Natural killer cell (primary cell): ENCODE data around the gene GREM2. TPM values are rescaled to one million over a fixed set of nuclear protein-coding genes. Genes with fewer than 3 reads are reported as not detected.

Experiments
- ATAC-seq, 3 donors: fragments of 150-1000 bp in 2 of 3; fragments of 200-7000 bp in 1 of 3; cut with Tn5 transposase; 1 replicate in 1 of 3; 2 replicates in 2 of 3; pipeline ENCODE4 v1.10.0; 2021; ENCODE audit warnings: mild to moderate bottlenecking in 2 of 3, moderate library complexity in 2 of 3
- DNase-seq, 2 donors: peaks; one replicate each; pipeline versions ENCODE4 v3.0.0 to v3.0.0-alpha.2; 2013 to 2021; ENCODE audit warnings: mixed read lengths in 1 of 2
- H3K27ac ChIP-seq: one replicate; pipeline ENCODE4 v1.5.1; 2013; ENCODE audit warnings: mild to moderate bottlenecking, low read length
- H3K27me3 ChIP-seq: one replicate; pipeline ENCODE4 v1.6.1; 2013; ENCODE audit warnings: low read length; ENCODE audit not compliant: control insufficient read depth, insufficient read depth
- H3K36me3 ChIP-seq: one replicate; pipeline ENCODE4 v1.6.1; 2013; ENCODE audit warnings: low read length; ENCODE audit not compliant: control insufficient read depth, insufficient read depth
- H3K4me1 ChIP-seq: one replicate; pipeline ENCODE4 v1.6.1; 2013; ENCODE audit warnings: low read length; ENCODE audit not compliant: control insufficient read depth, insufficient read depth
- H3K4me3 ChIP-seq: one replicate; pipeline ENCODE4 v1.5.1; 2013; ENCODE audit warnings: low read length
- H3K9me3 ChIP-seq: one replicate; pipeline ENCODE4 v1.6.1; 2013; ENCODE audit warnings: low read length; ENCODE audit not compliant: control insufficient read depth, insufficient read depth
- H3K27ac Mint-ChIP-seq, 2 donors: one replicate each; pipeline ENCODE4 v1.8.0; 2022; ENCODE audit warnings: mild to moderate bottlenecking in 2 of 2, mixed read lengths in 2 of 2, moderate library complexity in 1 of 2
- H3K27me3 Mint-ChIP-seq, 2 donors: one replicate each; pipeline ENCODE4 v1.8.0; 2022; ENCODE audit warnings: low read depth in 2 of 2, mixed read lengths in 2 of 2
- H3K36me3 Mint-ChIP-seq: one replicate; pipeline ENCODE4 v1.8.0; 2022; ENCODE audit warnings: mixed read lengths
- H3K4me1 Mint-ChIP-seq, 2 donors: one replicate each; pipeline ENCODE4 v1.8.0; 2022; ENCODE audit warnings: mixed read lengths in 2 of 2
- H3K4me3 Mint-ChIP-seq: one replicate; pipeline ENCODE4 v1.8.0; 2022; ENCODE audit warnings: mild to moderate bottlenecking, moderate library complexity, mixed read lengths
- H3K9me3 Mint-ChIP-seq, 2 donors: one replicate each; pipeline ENCODE4 v1.8.0; 2022; ENCODE audit warnings: mixed read lengths in 2 of 2
- WGBS: methylation state at CpG from one replicate; pipeline ENCODE4 v1.1.7; 2013; ENCODE audit warnings: missing lambda C conversion rate; ENCODE audit not compliant: insufficient coverage; 5-methylcytosine and 5-hydroxymethylcytosine counted together
- intact Hi-C: fragments of 100-400 bp; cut with micrococcal nuclease; formaldehyde crosslinking; loops from one replicate; pipeline ENCODE4 v1.14.2; 2022
- total RNA-seq, 4 donors: library from RNA; stranded (reverse); fragments of 120-200 nt in 1 of 4; gene quantifications; one replicate each; pipeline versions ENCODE4 v1.2.3 to v1.2.4, GENCODE V29; 2013 to 2022
- TF ChIP-seq, protein P1 (sequence below): fragments of 200-600 bp; IDR thresholded peaks from one replicate; pipeline ENCODE4 v1.8.0; 2022; ENCODE audit warnings: antibody characterized with exemption

Gene GREM2
- total RNA-seq, 3 donors from 2014 or later (not counting 1 experiment from before 2014, with no cell fraction given) = 0.08 to 0.34 TPM; not detected in 1

DNA sequence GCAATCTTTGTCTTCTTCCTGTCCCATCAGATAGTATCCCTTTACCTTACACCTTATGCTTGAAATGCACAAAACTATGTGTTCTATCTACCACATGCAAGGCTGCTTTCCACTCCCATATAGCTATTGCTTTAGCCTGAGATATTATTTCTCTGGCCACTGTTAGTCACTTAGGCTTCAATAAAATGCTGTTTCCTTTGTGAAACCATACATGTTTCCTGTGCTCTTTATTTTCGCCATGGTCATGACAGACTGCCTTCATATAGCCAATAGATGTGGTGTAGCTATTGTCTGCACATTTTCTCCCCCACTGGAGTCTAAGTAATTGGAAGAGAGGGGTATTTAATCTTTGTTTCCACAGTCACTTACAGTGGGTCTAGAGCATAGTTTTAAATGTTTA lies 108.4 kb downstream of the GREM2 start:
- Mint-ChIP-seq H3K27me3 (peaks cover 7 to 9% of the 10 kb centered on the region in 2 donors), H3K36me3 (no peaks in the 10 kb centered on the region), H3K4me3 (no peak overlapping the region), H3K27ac (no peak overlapping the region), H3K9me3 (no peaks in the 10 kb centered on the region), H3K4me1 (peaks cover 10 to 11% of the 10 kb centered on the region in 2 donors)
- TF ChIP-seq, protein P1, sequence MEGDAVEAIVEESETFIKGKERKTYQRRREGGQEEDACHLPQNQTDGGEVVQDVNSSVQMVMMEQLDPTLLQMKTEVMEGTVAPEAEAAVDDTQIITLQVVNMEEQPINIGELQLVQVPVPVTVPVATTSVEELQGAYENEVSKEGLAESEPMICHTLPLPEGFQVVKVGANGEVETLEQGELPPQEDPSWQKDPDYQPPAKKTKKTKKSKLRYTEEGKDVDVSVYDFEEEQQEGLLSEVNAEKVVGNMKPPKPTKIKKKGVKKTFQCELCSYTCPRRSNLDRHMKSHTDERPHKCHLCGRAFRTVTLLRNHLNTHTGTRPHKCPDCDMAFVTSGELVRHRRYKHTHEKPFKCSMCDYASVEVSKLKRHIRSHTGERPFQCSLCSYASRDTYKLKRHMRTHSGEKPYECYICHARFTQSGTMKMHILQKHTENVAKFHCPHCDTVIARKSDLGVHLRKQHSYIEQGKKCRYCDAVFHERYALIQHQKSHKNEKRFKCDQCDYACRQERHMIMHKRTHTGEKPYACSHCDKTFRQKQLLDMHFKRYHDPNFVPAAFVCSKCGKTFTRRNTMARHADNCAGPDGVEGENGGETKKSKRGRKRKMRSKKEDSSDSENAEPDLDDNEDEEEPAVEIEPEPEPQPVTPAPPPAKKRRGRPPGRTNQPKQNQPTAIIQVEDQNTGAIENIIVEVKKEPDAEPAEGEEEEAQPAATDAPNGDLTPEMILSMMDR = no peak
- Histone ChIP-seq H3K27me3 (no peaks in the 10 kb centered on the region), H3K36me3 (no peaks in the 10 kb centered on the region), H3K27ac (no peak overlapping the region), H3K4me1 (peaks cover 7% of the 10 kb centered on the region), H3K4me3 (no peak overlapping the region), H3K9me3 (no peaks in the 10 kb centered on the region)
- no peak for DNase-seq
- intact Hi-C loops = no loop called here
- peak; percentile 74 to 96 (median 79) for ATAC-seq
- WGBS = 0% methylated on average over 1 of the region's 1 CpG

DNA sequence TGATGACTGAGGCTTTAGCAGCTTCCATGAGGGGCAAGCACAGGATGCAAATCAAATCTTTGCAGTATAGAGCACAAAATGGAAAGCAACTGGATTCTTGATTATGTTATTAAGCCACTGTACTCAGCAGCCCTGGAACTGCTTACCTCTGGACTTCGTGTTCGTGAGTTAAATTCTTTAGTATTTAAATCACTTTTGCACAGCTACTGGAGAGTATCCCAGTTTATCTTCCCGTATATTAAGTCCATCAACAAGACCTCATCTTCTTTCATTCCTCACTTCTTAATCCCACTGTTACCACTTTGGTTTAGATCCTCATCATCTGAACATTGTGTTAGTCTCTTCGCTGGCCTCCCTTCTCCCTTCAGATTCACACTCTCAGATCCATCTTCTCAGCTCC lies 108.9 kb downstream of the GREM2 start:
- ATAC-seq (no peak), DNase-seq (no peak)
- intact Hi-C loops = no loop called here
- no peaks in the 10 kb centered on the region for H3K36me3 ChIP-seq
- H3K27me3 Mint-ChIP-seq = peaks cover 7% of the 10 kb centered on the region in 2 donors
- TF ChIP-seq, protein P1 = no peak
- no peaks in the 10 kb centered on the region for H3K27me3 ChIP-seq
- no peak overlapping the region for H3K4me3 ChIP-seq
- WGBS = 83% methylated on average over 4 of the region's 4 CpGs
- H3K4me1 Mint-ChIP-seq = peaks cover 10 to 14% of the 10 kb centered on the region in 2 donors
- no peak overlapping the region for H3K27ac ChIP-seq
- no peaks in the 10 kb centered on the region for H3K9me3 Mint-ChIP-seq
- peaks cover 7% of the 10 kb centered on the region for H3K4me1 ChIP-seq
- H3K4me3 Mint-ChIP-seq = no peak overlapping the region
- no peaks in the 10 kb centered on the region for H3K36me3 Mint-ChIP-seq
- H3K27ac Mint-ChIP-seq = no peak overlapping the region
- H3K9me3 ChIP-seq = no peaks in the 10 kb centered on the region

DNA sequence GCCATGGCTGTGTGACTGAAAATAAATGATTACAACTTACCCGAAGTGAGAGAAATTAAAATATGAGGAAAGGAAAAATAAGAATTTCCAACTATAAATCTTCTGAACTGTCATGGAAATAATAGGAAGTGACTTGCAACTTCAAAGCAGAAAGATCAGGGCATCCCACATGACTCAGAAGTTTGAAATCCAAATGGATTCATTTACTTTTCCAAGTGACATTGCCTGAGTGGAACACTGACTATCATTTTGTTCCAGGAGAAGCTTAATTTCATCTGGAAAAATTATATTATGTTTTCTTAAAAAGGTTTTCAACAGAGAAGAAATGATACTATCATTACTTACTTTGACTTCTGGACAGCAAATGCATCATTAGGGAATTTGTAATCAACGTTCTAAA lies 110.8 kb downstream of the GREM2 start:
- no peaks in the 10 kb centered on the region for H3K36me3 Mint-ChIP-seq
- ATAC-seq (no peak), DNase-seq (no peak)
- TF ChIP-seq, protein P1 = no peak
- 83% methylated on average over 1 of the region's 2 CpGs for WGBS
- H3K27ac ChIP-seq = no peak overlapping the region
- H3K27ac Mint-ChIP-seq = no peak overlapping the region
- H3K4me3 Mint-ChIP-seq = no peak overlapping the region
- no peaks in the 10 kb centered on the region for H3K9me3 Mint-ChIP-seq
- H3K36me3 ChIP-seq = no peaks in the 10 kb centered on the region
- intact Hi-C loops = no loop called here
- H3K27me3 Mint-ChIP-seq = no peaks in the 10 kb centered on the region
- H3K4me1 Mint-ChIP-seq = peaks cover 10 to 16% of the 10 kb centered on the region in 2 donors
- H3K9me3 ChIP-seq = no peaks in the 10 kb centered on the region
- no peak overlapping the region for H3K4me3 ChIP-seq
- H3K27me3 ChIP-seq = no peaks in the 10 kb centered on the region
- peaks cover 7% of the 10 kb centered on the region for H3K4me1 ChIP-seq

DNA sequence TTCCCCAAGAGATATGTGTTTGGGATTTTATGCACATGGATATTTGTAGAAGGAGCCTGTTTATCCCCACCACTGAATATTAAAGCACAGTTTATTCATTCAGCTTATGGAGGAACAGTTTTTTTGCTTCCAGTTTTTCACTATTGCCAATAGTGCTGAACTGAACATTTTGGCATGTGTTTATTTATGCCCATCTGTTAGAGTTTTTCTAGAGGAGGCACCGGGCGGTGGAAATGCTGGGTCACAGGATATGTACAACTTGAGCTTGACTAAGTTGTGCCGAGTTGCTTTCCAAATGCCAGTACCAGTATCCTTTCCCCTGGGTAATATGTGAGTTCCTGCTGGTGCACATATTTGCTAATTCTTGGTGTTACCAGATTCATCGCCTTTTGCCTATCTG lies 111.3 kb downstream of the GREM2 start:
- Histone ChIP-seq H3K27me3 (no peaks in the 10 kb centered on the region), H3K9me3 (no peaks in the 10 kb centered on the region), H3K4me1 (peaks cover 7% of the 10 kb centered on the region), H3K4me3 (no peak overlapping the region), H3K27ac (no peak overlapping the region), H3K36me3 (no peaks in the 10 kb centered on the region)
- 91% methylated on average over 4 of the region's 4 CpGs for WGBS
- H3K9me3 Mint-ChIP-seq = no peaks in the 10 kb centered on the region
- intact Hi-C loops = no loop called here
- TF ChIP-seq, protein P1 = no peak
- H3K4me3 Mint-ChIP-seq = no peak overlapping the region
- H3K4me1 Mint-ChIP-seq = peaks cover 10 to 16% of the 10 kb centered on the region in 2 donors
- DNase-seq (no peak), ATAC-seq (no peak)
- H3K27me3 Mint-ChIP-seq = no peaks in the 10 kb centered on the region
- no peaks in the 10 kb centered on the region for H3K36me3 Mint-ChIP-seq
- no peak overlapping the region for H3K27ac Mint-ChIP-seq
